Activated CD4-positive, alpha-beta memory T cell treated with anti-CD3 and anti-CD28 coated beads, Interleukin-2, amount 10 ng/mL, durations not matched to agents 7 days and 5 days (primary cell): ENCODE results near the gene SAP30BP. TPM values are rescaled to one million over a fixed set of nuclear protein-coding genes. Genes with fewer than 3 reads are reported as not detected.

Experiments used
- CTCF ChIA-PET: fragments of 350-600 bp; sonication (Branson Sonifier 250); formaldehyde crosslinking; loops from one replicate; lab custom pipeline; 2021; ENCODE audit warnings: antibody characterized with exemption, inconsistent platforms; lab: Charles Lee
- POLR2A ChIA-PET: fragments of 350-600 bp; sonication (Branson Sonifier 250); formaldehyde crosslinking; loops from one replicate; lab custom pipeline; 2021; ENCODE audit warnings: antibody characterized with exemption; lab: Charles Lee
- DNase-seq: peaks from one replicate; pipeline ENCODE4 v3.0.0-alpha.2; 2020
- H3K27ac Mint-ChIP-seq: one replicate; pipeline ENCODE4 v1.8.0; 2021; ENCODE audit warnings: mild to moderate bottlenecking, mixed read lengths
- H3K27me3 Mint-ChIP-seq: one replicate; pipeline ENCODE4 v1.8.0; 2021; ENCODE audit warnings: mixed read lengths
- H3K36me3 Mint-ChIP-seq: one replicate; pipeline ENCODE4 v1.8.0; 2021; ENCODE audit warnings: low read depth, mixed read lengths
- H3K4me1 Mint-ChIP-seq: one replicate; pipeline ENCODE4 v1.8.0; 2021; ENCODE audit warnings: mixed read lengths
- H3K4me3 Mint-ChIP-seq: one replicate; pipeline ENCODE4 v1.8.0; 2021; ENCODE audit warnings: mild to moderate bottlenecking, mixed read lengths
- H3K9me3 Mint-ChIP-seq: one replicate; pipeline ENCODE4 v1.8.0; 2021; ENCODE audit warnings: mixed read lengths
- total RNA-seq, 2 experiments: library from RNA; stranded (reverse); gene quantifications; one replicate each; pipeline ENCODE4 v1.2.3, GENCODE V29; 2021

SAP30BP gene
- total RNA-seq, 2 experiments from 2014 or later = 87.2 to 89.6 TPM

GRCh38 chr17:75740215-75740614 lies 73.1 kb downstream of the SAP30BP start:
- H3K27ac Mint-ChIP-seq = no peak overlapping the region
- H3K9me3 Mint-ChIP-seq = no peaks in the 10 kb centered on the region
- ChIA-PET CTCF (no interaction called here), POLR2A (no interaction called here)
- H3K4me3 Mint-ChIP-seq = no peak overlapping the region
- H3K4me1 Mint-ChIP-seq = peaks cover 9% of the 10 kb centered on the region
- H3K27me3 Mint-ChIP-seq = no peaks in the 10 kb centered on the region
- no peak for DNase-seq
- H3K36me3 Mint-ChIP-seq = no peaks in the 10 kb centered on the region

- DNase-seq = no peak
- H3K4me1 Mint-ChIP-seq = peaks cover 9% of the 10 kb centered on the region
- ChIA-PET POLR2A (no interaction called here), CTCF (no interaction called here)
- H3K36me3 Mint-ChIP-seq = no peaks in the 10 kb centered on the region
- no peak overlapping the region for H3K4me3 Mint-ChIP-seq
- no peaks in the 10 kb centered on the region for H3K9me3 Mint-ChIP-seq
- H3K27ac Mint-ChIP-seq = no peak overlapping the region
- H3K27me3 Mint-ChIP-seq = no peaks in the 10 kb centered on the region
Observed at GRCh38 chr17:75740631-75741077, 73.5 kb downstream of the SAP30BP start.

- Mint-ChIP-seq H3K27me3 (no peaks in the 10 kb centered on the region), H3K4me1 (peaks cover 9% of the 10 kb centered on the region), H3K27ac (no peak overlapping the region), H3K9me3 (no peaks in the 10 kb centered on the region), H3K4me3 (no peak overlapping the region), H3K36me3 (no peaks in the 10 kb centered on the region)
- DNase-seq = no peak
- ChIA-PET POLR2A (no interaction called here), CTCF (no interaction called here)
Observed at GRCh38 chr17:75742337-75742736, 75.2 kb downstream of the SAP30BP start.

GRCh38 chr17:75743625-75744206 lies 76.6 kb downstream of the SAP30BP start:
- POLR2A ChIA-PET = no interaction called here
- CTCF ChIA-PET = no interaction called here
- DNase-seq = no peak
- Mint-ChIP-seq H3K27me3 (peaks cover 3% of the 10 kb centered on the region), H3K4me3 (no peak overlapping the region), H3K4me1 (peaks cover 3% of the 10 kb centered on the region), H3K36me3 (no peaks in the 10 kb centered on the region), H3K9me3 (no peaks in the 10 kb centered on the region), H3K27ac (no peak overlapping the region)

GRCh38 chr17:75748706-75749105 lies 81.6 kb downstream of the SAP30BP start:
- H3K4me3 Mint-ChIP-seq = no peak overlapping the region
- H3K4me1 Mint-ChIP-seq = peaks cover 12% of the 10 kb centered on the region
- no peak overlapping the region for H3K27ac Mint-ChIP-seq
- ChIA-PET POLR2A (interaction anchor here (1.0 to 1.1 kb wide), 2 partner anchors 27 to 83 kb away, joined by 3 read pairs; no protein-coding TSS in a partner anchor), CTCF (interaction anchor here (0.6 to 7.4 kb wide), 31 partner anchors 10 to 222 kb away, joined by 3 to 149 read pairs (median 6); partner anchors contain the start of genes GALK1, ITGB4, RECQL5 and SAP30BP)
- no peak for DNase-seq
- H3K27me3 Mint-ChIP-seq = peaks cover 9% of the 10 kb centered on the region
- no peaks in the 10 kb centered on the region for H3K9me3 Mint-ChIP-seq
- H3K36me3 Mint-ChIP-seq = no peaks in the 10 kb centered on the region

GRCh38 chr17:75749545-75750389 lies 82.6 kb downstream of the SAP30BP start:
- no peaks in the 10 kb centered on the region for H3K36me3 Mint-ChIP-seq
- no peaks in the 10 kb centered on the region for H3K9me3 Mint-ChIP-seq
- CTCF ChIA-PET = interaction anchor here (0.5 to 7.4 kb wide), 29 partner anchors 10 to 427 kb away, joined by 3 to 149 read pairs (median 5); partner anchors contain the start of genes GALK1, RECQL5, SAP30BP and SMIM5
- H3K27ac Mint-ChIP-seq = no peak overlapping the region
- H3K4me1 Mint-ChIP-seq = peaks cover 19% of the 10 kb centered on the region
- peaks cover 9% of the 10 kb centered on the region for H3K27me3 Mint-ChIP-seq
- no peak overlapping the region for H3K4me3 Mint-ChIP-seq
- peak; percentile 88 for DNase-seq
- POLR2A ChIA-PET = interaction anchor here (0.7 to 0.9 kb wide), 2 partner anchors 105 to 108 kb away, joined by 3 read pairs; partner anchors contain the start of gene WBP2

- ChIA-PET POLR2A (interaction anchor here (0.6 to 1.2 kb wide), 2 partner anchors 28 to 78 kb away, joined by 3 to 5 read pairs; no protein-coding TSS in a partner anchor), CTCF (interaction anchor here (0.6 to 7.4 kb wide), 13 partner anchors 9 to 126 kb away, joined by 3 to 149 read pairs (median 5); partner anchors contain the start of genes GALK1, SMIM5 and UNC13D)
- H3K4me1 Mint-ChIP-seq = peaks cover 21% of the 10 kb centered on the region
- H3K9me3 Mint-ChIP-seq = no peaks in the 10 kb centered on the region
- peaks cover 9% of the 10 kb centered on the region for H3K27me3 Mint-ChIP-seq
- no peaks in the 10 kb centered on the region for H3K36me3 Mint-ChIP-seq
- H3K27ac Mint-ChIP-seq = no peak overlapping the region
- H3K4me3 Mint-ChIP-seq = no peak overlapping the region
- DNase-seq = no peak
Observed at GRCh38 chr17:75750661-75751423, 83.7 kb downstream of the SAP30BP start.

- no peak overlapping the region for H3K27ac Mint-ChIP-seq
- H3K36me3 Mint-ChIP-seq = no peaks in the 10 kb centered on the region
- H3K4me3 Mint-ChIP-seq = no peak overlapping the region
- DNase-seq = no peak
- ChIA-PET CTCF (interaction anchor here (0.6 to 7.4 kb wide), 14 partner anchors 8 to 127 kb away, joined by 3 to 149 read pairs (median 14); partner anchors contain the start of genes GALK1 and SMIM5), POLR2A (interaction anchor here (0.6 to 3.0 kb wide), 5 partner anchors 12 to 103 kb away, joined by 3 to 39 read pairs (median 8); partner anchors contain the start of genes GALK1 and WBP2)
- no peaks in the 10 kb centered on the region for H3K9me3 Mint-ChIP-seq
- peaks cover 21% of the 10 kb centered on the region for H3K4me1 Mint-ChIP-seq
- peaks cover 9% of the 10 kb centered on the region for H3K27me3 Mint-ChIP-seq
Observed at GRCh38 chr17:75751676-75752404, 84.7 kb downstream of the SAP30BP start.

- Mint-ChIP-seq H3K4me1 (peaks cover 21% of the 10 kb centered on the region), H3K27me3 (peaks cover 9% of the 10 kb centered on the region), H3K27ac (no peak overlapping the region), H3K9me3 (no peaks in the 10 kb centered on the region), H3K36me3 (no peaks in the 10 kb centered on the region), H3K4me3 (no peak overlapping the region)
- DNase-seq = no peak
- ChIA-PET CTCF (interaction anchor here (1.2 to 2.6 kb wide), 18 partner anchors 12 to 151 kb away, joined by 3 to 92 read pairs (median 10); partner anchors contain the start of genes GALK1, SMIM5 and TRIM65), POLR2A (interaction anchor here (1.6 to 3.0 kb wide), 7 partner anchors 11 to 491 kb away, joined by 4 to 39 read pairs (median 14); partner anchors contain the start of genes GALK1, GGA3, MRPS7 and RECQL5)
Observed at GRCh38 chr17:75752405-75752709, 85.2 kb downstream of the SAP30BP start.

GRCh38 chr17:75752802-75753513 lies 85.8 kb downstream of the SAP30BP start:
- H3K4me1 Mint-ChIP-seq = peaks cover 18% of the 10 kb centered on the region
- ChIA-PET CTCF (interaction anchor here (0.6 to 2.6 kb wide), 84 partner anchors 11 to 681 kb away, joined by 3 to 92 read pairs (median 5); partner anchors contain the start of genes GALK1, GRB2, ITGB4 and MIF4GD), POLR2A (interaction anchor here (0.7 to 3.0 kb wide), 18 partner anchors 11 to 491 kb away, joined by 3 to 39 read pairs (median 4); partner anchors contain the start of genes GALK1, GGA3, MRPS7 and RECQL5)
- H3K27ac Mint-ChIP-seq = no peak overlapping the region
- DNase-seq = no peak
- H3K36me3 Mint-ChIP-seq = no peaks in the 10 kb centered on the region
- peaks cover 6% of the 10 kb centered on the region for H3K27me3 Mint-ChIP-seq
- peak overlapping the region; percentile 58 for H3K4me3 Mint-ChIP-seq
- H3K9me3 Mint-ChIP-seq = no peaks in the 10 kb centered on the region
